ENCODE data around the gene PRC1.
"Not testable (repeated sequence)": the region's sequence is repeated elsewhere in the genome, so short reads cannot be mapped to it uniquely, and the experiment has no call there.

The PRC1 gene

GRCh38 chr15:90931828-90932659 is 62.3 kb downstream of the PRC1 start, which contains the start of gene HDDC3:
TSS of gene HDDC3 (minus strand) at chr15:90932549. CDS start at chr15:90932540, 9 bp downstream.
- DNase-seq, result peak; percentile 68 to 75

GRCh38 chr15:90931575-90931827 is 62.8 kb downstream of the PRC1 start:
- DNase-seq, result no peak

- no peak for DNase-seq
These were observed 63.3 kb downstream of the PRC1 start for GRCh38 chr15:90930861-90931574.

GRCh38 chr15:90929246-90930019 is 64.9 kb downstream of the PRC1 start:
- no peak for DNase-seq

GRCh38 chr15:90928106-90928505 is 66.2 kb downstream of the PRC1 start:
- not testable (repeated sequence) for DNase-seq

GRCh38 chr15:90926766-90927165 is 67.6 kb downstream of the PRC1 start:
- DNase-seq, result not testable (repeated sequence)

GRCh38 chr15:90924375-90924774 is 70.0 kb downstream of the PRC1 start:
- no peak for DNase-seq

- DNase-seq, result not testable (repeated sequence)
These were observed 71.5 kb downstream of the PRC1 start for GRCh38 chr15:90922712-90923322.

GRCh38 chr15:90921887-90922286 is 72.4 kb downstream of the PRC1 start:
- no peak for DNase-seq

GRCh38 chr15:90918835-90919234 is 75.5 kb downstream of the PRC1 start:
- DNase-seq, result no peak

GRCh38 chr15:90918034-90918788 is 76.1 kb downstream of the PRC1 start:
- DNase-seq, result no peak

GRCh38 chr15:90917569-90917968 is 76.8 kb downstream of the PRC1 start:
- DNase-seq, result no peak

GRCh38 chr15:90916461-90916860 is 77.9 kb downstream of the PRC1 start:
- no peak for DNase-seq

Measured in hippocampal formation (tissue), 2 donors.